Neural crest cell (in vitro differentiated cells): ENCODE data around the gene RASGRP2. TPM values are rescaled to one million over a fixed set of nuclear protein-coding genes. Genes with fewer than 3 reads are reported as not detected.

Experiments
- DNase-seq: peaks from one replicate; pipeline ENCODE4 v3.0.0; 2021; ENCODE audit warnings: low read depth, mixed read lengths, low spot score
- H3K27ac Mint-ChIP-seq: one replicate; pipeline ENCODE4 v1.8.0; 2021; ENCODE audit warnings: mild to moderate bottlenecking, mixed read lengths; ENCODE audit not compliant: unreplicated experiment
- H3K27me3 Mint-ChIP-seq: 2 replicates; pipeline ENCODE4 v1.8.0; 2021; ENCODE audit warnings: low read depth, mild to moderate bottlenecking, mixed read lengths
- H3K36me3 Mint-ChIP-seq: 2 replicates; pipeline ENCODE4 v1.8.0; 2021; ENCODE audit warnings: low read depth, mild to moderate bottlenecking, mixed read lengths
- H3K4me1 Mint-ChIP-seq: 2 replicates; pipeline ENCODE4 v1.8.0; 2021; ENCODE audit warnings: mixed read lengths
- H3K4me3 Mint-ChIP-seq: one replicate; pipeline ENCODE4 v1.8.0; 2021; ENCODE audit warnings: mild to moderate bottlenecking, mixed read lengths
- H3K9me3 Mint-ChIP-seq: 2 replicates; pipeline ENCODE4 v1.8.0; 2021; ENCODE audit warnings: mixed read lengths
- total RNA-seq: library from RNA; stranded (reverse); gene quantifications from 2 replicates; pipeline ENCODE4 v1.2.1, GENCODE V29; 2021
- TF ChIP-seq, protein P1 (sequence below): fragments of 200-600 bp; sonication (generic); conservative IDR thresholded peaks from 2 replicates; pipeline ENCODE4 v1.5.0; 2021; ENCODE audit warnings: antibody characterized with exemption, mild to moderate bottlenecking

RASGRP2 gene
- total RNA-seq, 1 donor from 2014 or later: 0.93 TPM

DNA sequence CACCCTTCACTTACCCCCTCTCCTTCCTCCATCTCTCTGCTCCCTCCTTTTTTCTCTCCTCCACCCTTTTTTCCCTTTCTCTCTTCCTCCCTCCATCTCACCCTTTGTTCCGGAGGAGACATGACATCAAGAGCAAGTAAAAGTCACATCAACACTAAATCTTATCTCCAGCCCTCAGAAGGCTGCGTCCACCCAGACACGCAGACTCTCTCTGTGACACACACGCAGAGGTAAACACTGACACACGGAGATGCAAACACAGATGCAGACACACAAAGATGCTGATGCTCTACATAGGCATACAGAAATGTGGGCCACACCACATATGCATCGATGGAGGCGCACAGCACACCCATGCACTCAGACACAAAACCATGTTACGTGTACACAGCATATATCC lies 47.9 kb downstream of the RASGRP2 start:
- H3K9me3 Mint-ChIP-seq: no peaks in the 10 kb centered on the region
- H3K27me3 Mint-ChIP-seq: peaks cover 51% of the 10 kb centered on the region
- H3K27ac Mint-ChIP-seq: peak overlapping the region; percentile 85
- no peaks in the 10 kb centered on the region for H3K36me3 Mint-ChIP-seq
- DNase-seq: no peak
- TF ChIP-seq, protein P1, sequence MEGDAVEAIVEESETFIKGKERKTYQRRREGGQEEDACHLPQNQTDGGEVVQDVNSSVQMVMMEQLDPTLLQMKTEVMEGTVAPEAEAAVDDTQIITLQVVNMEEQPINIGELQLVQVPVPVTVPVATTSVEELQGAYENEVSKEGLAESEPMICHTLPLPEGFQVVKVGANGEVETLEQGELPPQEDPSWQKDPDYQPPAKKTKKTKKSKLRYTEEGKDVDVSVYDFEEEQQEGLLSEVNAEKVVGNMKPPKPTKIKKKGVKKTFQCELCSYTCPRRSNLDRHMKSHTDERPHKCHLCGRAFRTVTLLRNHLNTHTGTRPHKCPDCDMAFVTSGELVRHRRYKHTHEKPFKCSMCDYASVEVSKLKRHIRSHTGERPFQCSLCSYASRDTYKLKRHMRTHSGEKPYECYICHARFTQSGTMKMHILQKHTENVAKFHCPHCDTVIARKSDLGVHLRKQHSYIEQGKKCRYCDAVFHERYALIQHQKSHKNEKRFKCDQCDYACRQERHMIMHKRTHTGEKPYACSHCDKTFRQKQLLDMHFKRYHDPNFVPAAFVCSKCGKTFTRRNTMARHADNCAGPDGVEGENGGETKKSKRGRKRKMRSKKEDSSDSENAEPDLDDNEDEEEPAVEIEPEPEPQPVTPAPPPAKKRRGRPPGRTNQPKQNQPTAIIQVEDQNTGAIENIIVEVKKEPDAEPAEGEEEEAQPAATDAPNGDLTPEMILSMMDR: no peak
- H3K4me3 Mint-ChIP-seq: no peak overlapping the region
- peaks cover 24% of the 10 kb centered on the region for H3K4me1 Mint-ChIP-seq

DNA sequence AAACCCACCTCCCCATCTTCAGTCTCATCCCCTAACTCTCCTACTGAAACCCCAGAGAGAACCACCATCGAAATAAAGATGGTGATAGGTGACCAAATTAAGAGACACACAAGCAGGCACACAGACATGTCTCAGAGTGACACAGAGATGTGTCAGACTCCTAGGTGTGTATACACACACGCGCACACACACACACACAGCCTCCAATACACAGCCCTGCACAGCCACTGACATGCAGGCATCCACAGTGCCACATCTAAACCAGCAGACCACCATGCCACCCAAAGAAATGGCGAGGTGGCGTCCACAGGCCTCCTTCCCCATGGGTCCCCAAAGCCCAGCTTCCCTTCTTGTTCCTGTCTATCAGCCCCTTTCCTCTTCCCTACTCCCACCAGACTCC lies 48.4 kb downstream of the RASGRP2 start:
- no peak for DNase-seq
- Mint-ChIP-seq H3K36me3 (no peaks in the 10 kb centered on the region), H3K4me1 (peaks cover 24% of the 10 kb centered on the region)

DNA sequence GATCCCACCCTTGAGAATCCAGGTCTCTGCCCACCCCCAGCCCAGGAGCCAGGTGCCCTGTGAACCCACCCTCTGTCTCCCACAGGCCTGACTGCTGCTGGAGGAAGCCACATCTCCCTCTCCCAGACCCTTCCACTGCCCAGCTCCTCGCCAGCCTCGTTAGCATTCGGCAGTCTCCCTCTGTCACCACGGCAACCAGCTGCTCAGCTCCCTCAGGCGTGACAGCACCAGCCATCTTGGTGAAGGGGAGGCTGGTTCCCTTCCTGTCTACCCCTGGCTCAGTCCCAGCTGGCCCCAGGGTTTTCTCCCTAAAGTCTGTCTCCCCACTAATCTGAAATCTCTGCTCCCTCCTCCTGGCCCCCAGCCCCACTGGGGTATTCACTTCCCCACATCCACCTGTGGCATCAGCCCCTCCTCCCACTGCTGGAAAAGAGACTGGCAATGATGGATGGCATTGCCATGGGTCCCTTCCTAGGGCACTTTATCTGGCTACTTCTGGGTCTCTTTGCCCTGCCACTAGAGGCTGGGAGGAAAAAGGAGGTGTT lies 49.0 kb downstream of the RASGRP2 start:
- H3K4me1 Mint-ChIP-seq: peaks cover 24% of the 10 kb centered on the region
- peak overlapping the region; percentile 57 for H3K4me3 Mint-ChIP-seq
- TF ChIP-seq, protein P1: no peak
- H3K27ac Mint-ChIP-seq: peak overlapping the region; percentile 92
- no peaks in the 10 kb centered on the region for H3K9me3 Mint-ChIP-seq
- peaks cover 51% of the 10 kb centered on the region for H3K27me3 Mint-ChIP-seq
- no peaks in the 10 kb centered on the region for H3K36me3 Mint-ChIP-seq
- DNase-seq: peak; percentile 58

More for the DNA sequence above, 48.4 kb downstream of the RASGRP2 start:
- no peaks in the 10 kb centered on the region for H3K9me3 Mint-ChIP-seq
- H3K4me3 Mint-ChIP-seq: no peak overlapping the region
- H3K27ac Mint-ChIP-seq: no peak overlapping the region
- TF ChIP-seq, protein P1: no peak
- H3K27me3 Mint-ChIP-seq: peaks cover 52% of the 10 kb centered on the region

DNA sequence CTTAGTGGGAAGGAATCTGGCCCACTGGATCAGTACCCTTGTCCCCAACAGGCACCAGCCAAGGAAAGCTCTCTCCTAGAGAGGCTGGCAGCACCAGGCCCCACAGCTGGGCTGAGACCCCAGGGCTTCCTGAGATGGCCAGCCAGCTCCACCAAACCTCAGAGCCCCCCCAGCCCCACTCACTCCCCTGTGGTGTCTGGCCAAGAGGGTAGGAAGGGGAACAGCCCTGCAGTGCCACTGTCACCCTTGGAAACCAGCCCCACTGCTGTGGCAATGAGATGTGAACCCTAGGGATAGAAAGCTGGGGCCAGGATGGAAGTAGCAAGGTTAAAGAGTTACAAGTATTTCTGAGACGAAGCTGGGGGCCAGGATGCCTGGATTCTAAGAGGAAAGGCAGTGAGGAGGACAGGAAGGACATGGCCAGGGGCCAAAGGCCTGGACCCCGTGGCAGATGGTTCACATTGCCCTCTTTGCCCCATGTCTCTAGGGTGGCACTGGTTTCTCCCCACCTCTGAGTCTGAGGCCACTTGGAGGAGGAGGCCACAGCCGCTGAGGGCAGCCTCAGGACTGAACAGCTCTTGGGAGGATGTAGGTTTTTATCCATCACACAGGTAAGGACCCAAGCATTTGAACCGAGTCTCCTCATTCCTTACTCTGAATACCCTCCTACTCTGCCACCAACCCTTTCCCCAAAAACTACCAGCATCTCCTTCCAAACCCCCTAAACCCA lies 49.8 kb downstream of the RASGRP2 start:
- H3K9me3 Mint-ChIP-seq: no peaks in the 10 kb centered on the region
- no peak for DNase-seq
- peaks cover 51% of the 10 kb centered on the region for H3K27me3 Mint-ChIP-seq
- peak overlapping the region; percentile 92 for H3K27ac Mint-ChIP-seq
- no peak overlapping the region for H3K4me3 Mint-ChIP-seq
- H3K4me1 Mint-ChIP-seq: peaks cover 24% of the 10 kb centered on the region
- TF ChIP-seq, protein P1: no peak
- no peaks in the 10 kb centered on the region for H3K36me3 Mint-ChIP-seq

DNA sequence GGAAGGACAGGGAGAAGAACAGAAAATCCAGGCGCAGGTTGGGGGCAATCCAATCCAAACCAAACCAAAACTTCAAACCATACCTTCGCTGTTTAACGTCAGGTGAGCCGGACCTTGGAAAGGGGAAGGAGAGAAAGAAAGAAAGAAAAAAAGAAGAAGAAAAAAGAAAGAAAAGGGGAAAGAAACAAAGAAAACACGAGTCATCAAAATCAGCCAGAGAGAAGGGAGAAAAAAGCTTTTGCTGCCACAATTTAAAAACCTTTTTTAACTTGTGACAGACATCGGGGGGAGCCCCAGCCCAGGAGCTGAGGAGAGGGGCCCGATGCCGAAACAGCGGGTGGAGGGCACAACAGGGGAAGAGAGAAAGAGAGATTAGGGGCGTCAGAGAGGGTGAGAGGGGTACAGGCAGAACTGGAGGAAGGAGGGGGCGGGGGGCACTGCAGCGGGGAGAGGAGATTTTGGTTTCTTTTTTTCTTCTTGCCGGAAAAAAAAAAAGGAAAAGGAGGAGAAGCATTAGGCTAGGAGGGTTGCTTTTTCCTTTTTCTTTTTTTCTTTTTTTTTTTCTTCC lies 51.1 kb downstream of the RASGRP2 start:
- peaks cover 35% of the 10 kb centered on the region for H3K4me1 Mint-ChIP-seq
- no peaks in the 10 kb centered on the region for H3K36me3 Mint-ChIP-seq
- TF ChIP-seq, protein P1: no peak
- no peak overlapping the region for H3K4me3 Mint-ChIP-seq
- peaks cover 46% of the 10 kb centered on the region for H3K27me3 Mint-ChIP-seq
- no peak overlapping the region for H3K27ac Mint-ChIP-seq
- H3K9me3 Mint-ChIP-seq: no peaks in the 10 kb centered on the region
- DNase-seq: no peak
